Measurements from ENCODE around the gene UBR4. TPM values are rescaled to one million over a fixed set of nuclear protein-coding genes. Genes with fewer than 3 reads are reported as not detected.

Gene UBR4
- total and polyA plus RNA-seq, 3 donors from 2014 or later: 301 to 708 (median 613) TPM

GRCh38 chr1:19071674-19072281 lies 138.3 kb downstream of the UBR4 start:
- WGBS, 2 donors: 74 to 83% methylated on average over 13 to 15 of the region's 15 CpGs
- H3K4me3 ChIP-seq: no peak overlapping the region
- intact Hi-C loops (cut with DNase I; ENCODE audit: low total_unique reads): no loop called here
- no peak for DNase-seq
- no peak overlapping the region for H3K27ac ChIP-seq
- no peaks in the 10 kb centered on the region for H3K27me3 ChIP-seq
- H3K4me1 ChIP-seq: peaks cover 33% of the 10 kb centered on the region
- no peaks in the 10 kb centered on the region for H3K9me3 ChIP-seq
- TF ChIP-seq POLR2A (IDR thresholded peaks at IDR 0.05) (no peak), CTCF (IDR thresholded peaks at IDR 0.05) (no peak)
- H3K36me3 ChIP-seq (ENCODE audit: low read depth, missing control alignments): no peaks in the 10 kb centered on the region

GRCh38 chr1:19070891-19071621 lies 139.0 kb downstream of the UBR4 start:
- TF ChIP-seq POLR2A (IDR thresholded peaks at IDR 0.05): no peak
- TF ChIP-seq CTCF (IDR thresholded peaks at IDR 0.05): no peak
- Histone ChIP-seq H3K9me3 (no peaks in the 10 kb centered on the region), H3K27me3 (no peaks in the 10 kb centered on the region), H3K4me3 (no peak overlapping the region), H3K27ac (no peak overlapping the region), H3K36me3 (ENCODE audit: low read depth, missing control alignments) (no peaks in the 10 kb centered on the region), H3K4me1 (peaks cover 33% of the 10 kb centered on the region)
- intact Hi-C loops (cut with DNase I; ENCODE audit: low total_unique reads): no loop called here
- 70 to 79% methylated on average over 16 to 17 of the region's 17 CpGs for WGBS, 2 donors
- DNase-seq: no peak

DNA sequence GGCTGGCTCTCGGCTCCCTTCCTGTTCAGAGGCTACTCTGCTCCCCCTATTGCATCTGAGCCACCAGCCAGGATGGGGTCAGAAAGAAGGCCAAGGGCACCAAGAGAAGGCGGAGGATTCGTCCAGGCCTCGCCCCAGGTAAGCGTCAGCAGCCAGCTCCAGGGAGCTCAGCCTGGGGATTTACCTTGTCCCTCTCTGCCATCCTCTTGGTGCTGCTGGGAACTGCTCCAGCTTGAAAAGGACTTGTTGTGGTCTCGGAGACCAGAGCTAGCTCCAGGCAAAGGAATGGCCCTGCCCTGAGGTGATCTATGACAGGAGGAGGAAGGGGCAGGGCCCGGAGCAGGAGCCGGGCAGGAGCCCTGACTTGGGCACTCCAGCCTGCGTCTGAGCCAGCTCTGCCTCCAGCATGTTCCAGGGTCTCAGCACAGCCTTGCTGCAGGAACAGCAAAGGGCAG lies 139.8 kb downstream of the UBR4 start:
- no peak for DNase-seq
- H3K4me1 ChIP-seq: peaks cover 30% of the 10 kb centered on the region
- H3K27ac ChIP-seq: no peak overlapping the region
- no peaks in the 10 kb centered on the region for H3K36me3 ChIP-seq (ENCODE audit: low read depth, missing control alignments)
- H3K4me3 ChIP-seq: no peak overlapping the region
- no peak for TF ChIP-seq POLR2A (IDR thresholded peaks at IDR 0.05)
- TF ChIP-seq CTCF (IDR thresholded peaks at IDR 0.05): no peak
- H3K27me3 ChIP-seq: no peaks in the 10 kb centered on the region
- intact Hi-C loops (cut with DNase I; ENCODE audit: low total_unique reads): no loop called here
- WGBS, 2 donors: 53 to 78% methylated on average over 9 of the region's 9 CpGs
- H3K9me3 ChIP-seq: no peaks in the 10 kb centered on the region

DNA sequence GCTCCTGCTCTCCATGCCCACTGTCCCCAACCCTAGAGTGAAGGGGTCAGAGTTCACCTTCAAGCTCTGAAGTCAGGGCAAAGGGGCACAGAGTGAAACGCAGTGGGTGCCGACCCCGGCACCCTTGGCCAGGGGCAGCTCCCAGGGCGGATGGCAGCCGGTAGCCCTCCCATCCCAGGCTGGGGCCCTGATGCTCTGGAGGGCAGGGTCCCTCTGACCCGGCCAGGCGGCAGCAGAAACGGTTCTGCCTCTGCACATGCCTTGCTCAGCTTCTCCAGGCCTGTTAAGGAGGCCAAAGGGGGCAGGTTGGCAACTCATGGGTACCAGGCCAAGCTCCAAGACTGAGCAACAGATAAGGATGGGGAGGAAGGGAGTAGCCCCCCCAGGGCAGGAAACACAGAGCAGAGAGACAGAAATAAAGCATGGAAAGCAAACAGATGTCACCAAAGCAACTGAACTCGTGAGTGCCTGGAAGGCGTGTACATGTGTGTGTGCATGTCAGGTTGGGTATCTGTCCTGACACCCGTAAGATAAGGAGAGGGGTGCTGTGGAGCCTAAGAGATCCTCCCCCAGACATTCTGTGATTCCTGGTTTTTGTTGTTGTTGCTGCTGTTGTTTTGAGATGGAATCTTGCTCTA lies 141.3 kb downstream of the UBR4 start:
- DNase-seq: no peak
- Histone ChIP-seq H3K4me3 (no peak overlapping the region), H3K9me3 (no peaks in the 10 kb centered on the region), H3K27ac (no peak overlapping the region), H3K27me3 (no peaks in the 10 kb centered on the region), H3K4me1 (peaks cover 27% of the 10 kb centered on the region), H3K36me3 (ENCODE audit: low read depth, missing control alignments) (no peaks in the 10 kb centered on the region)
- WGBS, 2 donors: 68 to 79% methylated on average over 3 to 11 of the region's 11 CpGs
- no peak for TF ChIP-seq POLR2A (IDR thresholded peaks at IDR 0.05)
- TF ChIP-seq CTCF (IDR thresholded peaks at IDR 0.05): no peak
- intact Hi-C loops (cut with DNase I; ENCODE audit: low total_unique reads): no loop called here
